Ectodermal cell (in vitro differentiated cells): Measurements from ENCODE around the gene CDK17.

Source experiments
- H3K27ac ChIP-seq: 2 replicates; pipeline ENCODE4 v1.7.0; 2013; ENCODE audit warnings: mild to moderate bottlenecking, low read depth, low read length; ENCODE audit not compliant: insufficient read depth, poor library complexity, severe bottlenecking
- H3K27me3 ChIP-seq: 2 replicates; pipeline ENCODE4 v1.7.0; 2013; ENCODE audit warnings: mild to moderate bottlenecking, low read length; ENCODE audit not compliant: insufficient read depth, control insufficient read depth, poor library complexity, severe bottlenecking
- H3K36me3 ChIP-seq: one replicate; pipeline ENCODE4 v1.7.0; 2013; ENCODE audit warnings: low read length; ENCODE audit not compliant: control insufficient read depth, insufficient read depth
- H3K4me1 ChIP-seq: one replicate; pipeline ENCODE4 v1.7.0; 2013; ENCODE audit warnings: low read length; ENCODE audit not compliant: control insufficient read depth, insufficient read depth
- H3K4me3 ChIP-seq: 2 replicates; pipeline ENCODE4 v1.7.0; 2013; ENCODE audit warnings: low read depth, low read length, control low read depth; ENCODE audit not compliant: insufficient read depth
- H3K9me3 ChIP-seq: 2 replicates; pipeline ENCODE4 v1.7.0; 2013; ENCODE audit warnings: mild to moderate bottlenecking, low read length, moderate library complexity; ENCODE audit not compliant: control insufficient read depth
- WGBS, 2 experiments: methylation state at CpG; one replicate each; pipeline ENCODE4 v1.1.7; 2013; ENCODE audit warnings: missing lambda C conversion rate in 2 of 2; 5-methylcytosine and 5-hydroxymethylcytosine counted together

CDK17 gene

GRCh38 chr12:96289067-96289466 lies 111.2 kb downstream of the CDK17 start:
- Histone ChIP-seq H3K36me3 (peaks cover 10% of the 10 kb centered on the region), H3K4me3 (no peak overlapping the region), H3K27ac (no peak overlapping the region), H3K4me1 (peaks cover 6% of the 10 kb centered on the region), H3K27me3 (no peaks in the 10 kb centered on the region), H3K9me3 (no peaks in the 10 kb centered on the region)
- WGBS, 2 experiments, result 24 to 25% methylated on average over 5 of the region's 5 CpGs

- no peak overlapping the region for H3K4me3 ChIP-seq
- H3K36me3 ChIP-seq, result peaks cover 13% of the 10 kb centered on the region
- no peaks in the 10 kb centered on the region for H3K27me3 ChIP-seq
- H3K4me1 ChIP-seq, result peaks cover 6% of the 10 kb centered on the region
- H3K9me3 ChIP-seq, result no peaks in the 10 kb centered on the region
- no peak overlapping the region for H3K27ac ChIP-seq
Observed at GRCh38 chr12:96285158-96285557, 115.1 kb downstream of the CDK17 start.

- H3K27me3 ChIP-seq, result no peaks in the 10 kb centered on the region
Observed at GRCh38 chr12:96274331-96274730, 125.9 kb downstream of the CDK17 start.

GRCh38 chr12:96271469-96272199 lies 128.6 kb downstream of the CDK17 start:
- 86 to 93% methylated on average over 6 to 8 of the region's 8 CpGs for WGBS, 2 experiments
- H3K27ac ChIP-seq, result no peak overlapping the region
- H3K9me3 ChIP-seq, result no peaks in the 10 kb centered on the region
- H3K27me3 ChIP-seq, result no peaks in the 10 kb centered on the region
- H3K36me3 ChIP-seq, result no peaks in the 10 kb centered on the region
- H3K4me1 ChIP-seq, result no peaks in the 10 kb centered on the region
- no peak overlapping the region for H3K4me3 ChIP-seq

More at GRCh38 chr12:96274331-96274730, 125.9 kb downstream of the CDK17 start:
- Histone ChIP-seq H3K4me3 (no peak overlapping the region), H3K27ac (no peak overlapping the region), H3K4me1 (no peaks in the 10 kb centered on the region), H3K9me3 (no peaks in the 10 kb centered on the region), H3K36me3 (peaks cover 3% of the 10 kb centered on the region)

GRCh38 chr12:96266238-96266637 lies 134.0 kb downstream of the CDK17 start:
- no peaks in the 10 kb centered on the region for H3K27me3 ChIP-seq
- no peak overlapping the region for H3K27ac ChIP-seq
- no peak overlapping the region for H3K4me3 ChIP-seq
- H3K9me3 ChIP-seq, result no peaks in the 10 kb centered on the region
- 90 to 98% methylated on average over 2 of the region's 2 CpGs for WGBS, 2 experiments
- H3K36me3 ChIP-seq, result no peaks in the 10 kb centered on the region
- no peaks in the 10 kb centered on the region for H3K4me1 ChIP-seq

GRCh38 chr12:96265836-96266235 lies 134.4 kb downstream of the CDK17 start:
- H3K9me3 ChIP-seq, result no peaks in the 10 kb centered on the region
- H3K4me3 ChIP-seq, result no peak overlapping the region
- H3K4me1 ChIP-seq, result no peaks in the 10 kb centered on the region
- no peak overlapping the region for H3K27ac ChIP-seq
- no peaks in the 10 kb centered on the region for H3K27me3 ChIP-seq
- 100% methylated on average over 1 of the region's 1 CpG for WGBS, 2 experiments
- H3K36me3 ChIP-seq, result no peaks in the 10 kb centered on the region

GRCh38 chr12:96265400-96265799 lies 134.8 kb downstream of the CDK17 start:
- Histone ChIP-seq H3K4me3 (no peak overlapping the region), H3K36me3 (no peaks in the 10 kb centered on the region), H3K27ac (no peak overlapping the region), H3K9me3 (no peaks in the 10 kb centered on the region), H3K27me3 (no peaks in the 10 kb centered on the region), H3K4me1 (no peaks in the 10 kb centered on the region)
- WGBS, 2 experiments, result 83 to 100% methylated on average over 1 of the region's 2 CpGs

- H3K4me1 ChIP-seq, result peaks cover under 1% of the 10 kb centered on the region
- H3K4me3 ChIP-seq, result no peak overlapping the region
- no peaks in the 10 kb centered on the region for H3K27me3 ChIP-seq
- 88 to 89% methylated on average over 11 of the region's 11 CpGs for WGBS, 2 experiments
- H3K27ac ChIP-seq, result no peak overlapping the region
- H3K36me3 ChIP-seq, result no peaks in the 10 kb centered on the region
- no peaks in the 10 kb centered on the region for H3K9me3 ChIP-seq
Observed at GRCh38 chr12:96263449-96263902, 136.8 kb downstream of the CDK17 start.

GRCh38 chr12:96261557-96261956 lies 138.7 kb downstream of the CDK17 start:
- Histone ChIP-seq H3K4me1 (peaks cover 4% of the 10 kb centered on the region), H3K36me3 (no peaks in the 10 kb centered on the region), H3K27me3 (no peaks in the 10 kb centered on the region), H3K4me3 (no peak overlapping the region), H3K9me3 (no peaks in the 10 kb centered on the region), H3K27ac (no peak overlapping the region)
- 92 to 97% methylated on average over 5 of the region's 5 CpGs for WGBS, 2 experiments

- WGBS, 2 experiments, result 91 to 95% methylated on average over 3 of the region's 3 CpGs
- Histone ChIP-seq H3K36me3 (no peaks in the 10 kb centered on the region), H3K9me3 (no peaks in the 10 kb centered on the region), H3K27ac (no peak overlapping the region), H3K4me1 (peaks cover 4% of the 10 kb centered on the region), H3K27me3 (no peaks in the 10 kb centered on the region), H3K4me3 (no peak overlapping the region)
Observed at GRCh38 chr12:96260644-96261043, 139.6 kb downstream of the CDK17 start.
